ENCODE results near the gene RNH1.

Gene RNH1

GRCh38 chr11:506995-507726 is at the start of gene RNH1:
Gene RNH1, minus strand, starts transcription at chr11:507242. Its CDS starts 5,080 bp downstream, at chr11:502162.
- peak within 1 kb of the TSS; percentile 90 for H3K4me3 ChIP-seq (ENCODE audit: low read depth, low read length)
- TF ChIP-seq, protein P1, sequence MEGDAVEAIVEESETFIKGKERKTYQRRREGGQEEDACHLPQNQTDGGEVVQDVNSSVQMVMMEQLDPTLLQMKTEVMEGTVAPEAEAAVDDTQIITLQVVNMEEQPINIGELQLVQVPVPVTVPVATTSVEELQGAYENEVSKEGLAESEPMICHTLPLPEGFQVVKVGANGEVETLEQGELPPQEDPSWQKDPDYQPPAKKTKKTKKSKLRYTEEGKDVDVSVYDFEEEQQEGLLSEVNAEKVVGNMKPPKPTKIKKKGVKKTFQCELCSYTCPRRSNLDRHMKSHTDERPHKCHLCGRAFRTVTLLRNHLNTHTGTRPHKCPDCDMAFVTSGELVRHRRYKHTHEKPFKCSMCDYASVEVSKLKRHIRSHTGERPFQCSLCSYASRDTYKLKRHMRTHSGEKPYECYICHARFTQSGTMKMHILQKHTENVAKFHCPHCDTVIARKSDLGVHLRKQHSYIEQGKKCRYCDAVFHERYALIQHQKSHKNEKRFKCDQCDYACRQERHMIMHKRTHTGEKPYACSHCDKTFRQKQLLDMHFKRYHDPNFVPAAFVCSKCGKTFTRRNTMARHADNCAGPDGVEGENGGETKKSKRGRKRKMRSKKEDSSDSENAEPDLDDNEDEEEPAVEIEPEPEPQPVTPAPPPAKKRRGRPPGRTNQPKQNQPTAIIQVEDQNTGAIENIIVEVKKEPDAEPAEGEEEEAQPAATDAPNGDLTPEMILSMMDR (IDR thresholded peaks at IDR 0.05; ENCODE audit: insufficient read depth, low read depth, low read length, missing control alignments): no peak
- peak; percentile 98 for DNase-seq (ENCODE audit: low read depth)

GRCh38 chr11:555780-556661 is 49.0 kb upstream of the RNH1 start:
- no peak overlapping the region for H3K4me3 ChIP-seq (ENCODE audit: low read depth, low read length)
- TF ChIP-seq, protein P1 (IDR thresholded peaks at IDR 0.05; ENCODE audit: insufficient read depth, low read depth, low read length, missing control alignments): no peak
- DNase-seq (ENCODE audit: low read depth): no peak

- no peak for DNase-seq (ENCODE audit: low read depth)
- no peak overlapping the region; the same call in 1 of the 2 replicates for H3K4me3 ChIP-seq (ENCODE audit: low read depth, low read length)
- TF ChIP-seq, protein P1 (IDR thresholded peaks at IDR 0.05; ENCODE audit: insufficient read depth, low read depth, low read length, missing control alignments): no peak
Observed at GRCh38 chr11:555227-555779, 48.3 kb upstream of the RNH1 start.

- H3K4me3 ChIP-seq (ENCODE audit: low read depth, low read length): no peak overlapping the region
- TF ChIP-seq, protein P1 (IDR thresholded peaks at IDR 0.05; ENCODE audit: insufficient read depth, low read depth, low read length, missing control alignments): peak; percentile 73
Observed at GRCh38 chr11:554428-555226, 47.6 kb upstream of the RNH1 start.

GRCh38 chr11:553988-554340 is 46.9 kb upstream of the RNH1 start:
- TF ChIP-seq, protein P1 (IDR thresholded peaks at IDR 0.05; ENCODE audit: insufficient read depth, low read depth, low read length, missing control alignments): no peak
- DNase-seq (ENCODE audit: low read depth): no peak
- H3K4me3 ChIP-seq (ENCODE audit: low read depth, low read length): no peak overlapping the region

More at GRCh38 chr11:554428-555226, 47.6 kb upstream of the RNH1 start:
- DNase-seq (ENCODE audit: low read depth): peak; percentile 88

Data from GM12865 (cell line).